ENCODE results near the gene NPM1.

- TF ChIP-seq CTCF (IDR thresholded peaks at IDR 0.05; ENCODE audit: low read depth, low read length): no peak
- TF ChIP-seq MYC (IDR thresholded peaks at IDR 0.05; ENCODE audit: low read depth, low read length): no peak
- no peak for TF ChIP-seq POLR2A (IDR thresholded peaks at IDR 0.05; ENCODE audit: extremely low read depth, insufficient read length)
Observed at GRCh38 chr5:171428168-171428696, 40.6 kb downstream of the NPM1 start.
